Measurements from ENCODE around the gene ZNF124. TPM values are rescaled to one million over a fixed set of nuclear protein-coding genes. Genes with fewer than 3 reads are reported as not detected.

The ZNF124 gene
- total RNA-seq, 2 donors from 2014 or later: 12.9 to 13.0 TPM

Other genes starting within 250 kb of the ZNF124 start
- 10 to 100 TPM; 37.4 to 45.5 TPM for gene AHCTF1, start 240.1 kb downstream of the ZNF124 start, total RNA-seq
- 1 to 10 TPM; 1.7 to 6.3 TPM for gene ZNF695, start 164.0 kb downstream of the ZNF124 start, total RNA-seq
- 1 to 10 TPM; 4.2 to 4.6 TPM for gene ZNF670, start 93.2 kb downstream of the ZNF124 start, total RNA-seq
- gene ZNF669, start 67.7 kb downstream of the ZNF124 start, total RNA-seq: 10 to 100 TPM in 1 of 2 donors, 1 to 10 TPM in 1; 8.3 to 10.5 TPM
- gene VN1R5, start 84.1 kb upstream of the ZNF124 start, total RNA-seq: not detected
- 10 to 100 TPM; 29.7 to 32.9 TPM for gene ZNF496, start 159.8 kb upstream of the ZNF124 start, total RNA-seq
- gene NLRP3, start 244.2 kb upstream of the ZNF124 start, total RNA-seq: under 1 TPM; 0.38 to 0.63 TPM